GM21360 (cell line): ENCODE results near the gene STMN3.

Experiments
- ATAC-seq: cut with Tn5 transposase; IDR thresholded peaks from one replicate; pipeline ENCODE4 v1.9.1; 2021; ENCODE audit warnings: mild to moderate bottlenecking, moderate library complexity; ENCODE audit not compliant: unreplicated experiment

STMN3 gene

DNA sequence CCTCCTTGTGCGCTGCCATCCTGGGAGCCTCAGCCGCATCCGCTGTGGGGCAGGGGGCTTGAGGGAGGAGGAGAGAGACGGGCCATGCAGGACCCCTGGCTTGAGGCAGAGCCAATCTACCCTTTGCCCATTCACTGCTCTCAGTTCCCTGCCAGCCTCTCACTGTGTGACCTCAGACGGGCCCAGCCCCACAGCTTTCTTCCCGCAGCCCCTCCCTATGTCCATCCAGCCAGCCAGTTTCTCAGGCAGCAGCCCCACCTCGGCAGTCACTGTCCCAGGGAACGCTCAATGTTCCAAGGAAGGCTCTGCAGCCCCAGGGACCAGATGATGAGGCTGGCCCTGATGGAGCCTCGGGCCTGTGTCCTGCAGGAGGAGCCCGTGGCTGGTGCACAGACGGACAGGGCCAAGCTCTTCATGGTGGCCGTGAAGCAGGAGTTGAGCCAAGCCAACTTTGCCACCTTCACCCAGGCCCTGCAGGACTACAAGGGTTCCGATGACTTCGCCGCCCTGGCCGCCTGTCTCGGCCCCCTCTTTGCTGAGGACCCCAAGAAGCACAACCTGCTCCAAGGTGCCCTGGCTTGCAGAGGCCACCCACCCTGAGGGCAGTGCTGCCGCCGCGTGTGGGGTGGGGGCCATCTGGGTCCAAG, 39.3 kb upstream of the STMN3 start:
- no peak for ATAC-seq

DNA sequence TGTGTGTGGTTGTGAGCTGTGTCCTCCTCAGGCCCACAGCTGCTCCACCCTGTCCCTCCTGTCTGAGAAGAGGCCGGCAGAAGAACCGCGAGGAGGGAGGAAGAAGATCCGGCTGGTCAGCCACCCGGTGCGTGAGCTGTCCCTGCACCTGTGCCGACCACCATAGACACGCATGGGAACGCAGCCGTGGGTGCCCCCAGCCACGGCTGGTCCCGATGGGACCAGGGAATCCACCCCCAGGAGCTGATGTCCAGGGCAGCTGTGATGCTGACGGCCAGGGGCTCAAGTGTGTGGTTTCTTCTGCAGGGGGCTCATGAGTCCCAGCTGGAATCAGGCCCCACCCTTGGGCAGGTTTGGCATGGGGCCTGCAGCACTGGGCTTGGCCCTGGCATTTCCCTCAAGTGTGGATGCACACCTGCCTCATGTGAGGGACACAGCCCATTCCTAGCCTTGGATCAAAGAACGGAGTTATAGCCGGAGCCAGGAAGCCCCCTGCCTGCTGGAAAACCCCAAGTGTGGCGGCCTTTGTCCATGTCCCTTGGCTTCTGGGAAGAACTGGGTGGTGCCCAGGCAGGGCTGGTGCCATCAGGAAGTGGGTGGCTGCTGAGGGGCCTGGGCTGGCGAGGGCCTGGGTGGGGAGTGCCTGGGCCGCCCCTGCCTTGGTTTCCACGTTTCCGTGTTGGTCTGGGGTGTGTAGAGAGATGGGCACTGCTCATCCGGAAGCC, 38.6 kb upstream of the STMN3 start:
- no peak for ATAC-seq

DNA sequence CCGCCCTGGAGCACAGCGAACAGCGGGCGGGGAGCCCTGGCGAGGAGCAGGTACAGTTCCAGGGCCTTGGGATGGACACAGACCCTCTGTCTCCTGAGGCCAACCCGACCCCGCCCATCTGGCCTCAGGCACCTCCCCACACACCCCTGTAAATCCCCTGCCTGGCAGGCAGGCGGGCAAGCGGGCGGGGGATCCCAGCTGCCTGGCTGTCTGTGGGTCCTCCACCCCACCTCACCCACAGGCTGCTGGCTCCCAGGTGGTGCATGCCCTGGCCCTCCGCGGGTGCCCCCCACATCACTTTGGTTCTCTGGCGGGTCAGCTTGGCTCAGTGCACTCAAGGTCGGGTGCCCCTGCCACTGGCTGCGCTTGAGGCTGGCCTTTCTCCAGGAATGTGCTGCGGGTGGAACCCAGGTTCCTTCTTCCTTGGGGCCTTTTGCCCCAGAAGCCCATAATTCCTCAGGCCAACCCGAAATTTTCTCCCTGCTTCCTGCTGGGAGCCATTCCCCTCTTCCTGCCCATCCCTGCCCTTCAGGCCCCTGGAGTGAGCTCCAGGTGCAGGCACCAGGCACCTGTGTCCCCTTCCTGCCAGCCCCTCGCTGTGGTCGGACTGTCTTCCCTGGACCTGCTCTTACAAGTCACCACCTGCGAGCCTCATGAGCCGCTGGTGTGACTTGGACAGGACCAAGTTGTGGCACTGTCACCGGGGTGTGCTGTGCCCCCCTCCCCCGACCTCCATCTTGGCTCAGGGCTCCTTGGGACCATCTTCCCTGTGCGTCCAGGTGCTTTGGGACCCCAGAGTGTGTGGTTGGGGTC, 37.9 kb upstream of the STMN3 start:
- ATAC-seq, result no peak

GRCh38 chr20:63690003-63690897, 37.0 kb upstream of the STMN3 start:
- ATAC-seq, result no peak

DNA sequence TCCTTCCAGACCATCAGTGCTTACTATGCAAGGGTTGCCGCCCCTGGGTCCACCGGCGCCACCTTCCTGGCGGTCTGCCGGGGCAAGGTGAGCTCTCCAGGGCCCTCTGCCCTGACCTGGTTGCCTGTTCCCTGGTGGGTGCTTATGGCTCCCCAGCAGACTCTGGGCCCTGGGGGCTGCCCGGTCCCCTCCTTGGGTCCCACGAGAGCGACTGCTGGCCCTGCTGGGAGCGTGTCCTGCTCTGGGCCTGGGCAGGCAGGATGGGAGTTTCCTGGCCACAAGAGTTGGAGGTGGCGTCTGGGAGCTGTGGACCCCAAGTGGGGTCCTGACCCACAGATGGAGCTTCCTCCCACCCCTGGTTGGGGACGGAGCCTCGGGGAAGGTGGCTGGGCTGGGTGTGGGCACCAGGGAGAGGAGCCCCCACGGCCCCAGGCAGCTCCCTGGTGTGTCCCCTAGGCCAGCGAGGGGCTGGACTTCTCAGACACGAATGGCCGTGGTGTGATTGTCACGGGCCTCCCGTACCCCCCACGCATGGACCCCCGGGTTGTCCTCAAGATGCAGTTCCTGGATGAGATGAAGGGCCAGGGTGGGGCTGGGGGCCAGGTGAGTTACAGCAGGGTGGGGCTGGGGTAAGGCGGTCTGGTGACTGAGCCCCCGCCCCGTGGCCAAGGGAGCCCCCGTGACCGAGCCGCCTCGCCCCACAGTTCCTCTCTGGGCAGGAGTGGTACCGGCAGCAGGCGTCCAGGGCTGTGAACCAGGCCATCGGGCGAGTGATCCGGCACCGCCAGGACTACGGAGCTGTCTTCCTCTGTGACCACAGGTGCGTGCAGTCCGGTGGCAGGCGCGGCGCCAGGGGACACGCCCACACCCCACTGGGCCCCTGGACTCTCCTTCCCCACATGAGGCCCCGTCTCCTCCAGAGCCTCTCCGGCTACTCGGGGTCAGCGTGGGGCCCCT, 36.1 kb upstream of the STMN3 start:
- no peak for ATAC-seq

- ATAC-seq, result no peak
Observed at GRCh38 chr20:63688228-63689045, 35.2 kb upstream of the STMN3 start.

- no peak for ATAC-seq
Observed at GRCh38 chr20:63687419-63688178, 34.4 kb upstream of the STMN3 start.

- no peak for ATAC-seq
Observed at GRCh38 chr20:63686492-63687321, 33.5 kb upstream of the STMN3 start.

GRCh38 chr20:63686094-63686491, 32.9 kb upstream of the STMN3 start:
- ATAC-seq, result no peak

DNA sequence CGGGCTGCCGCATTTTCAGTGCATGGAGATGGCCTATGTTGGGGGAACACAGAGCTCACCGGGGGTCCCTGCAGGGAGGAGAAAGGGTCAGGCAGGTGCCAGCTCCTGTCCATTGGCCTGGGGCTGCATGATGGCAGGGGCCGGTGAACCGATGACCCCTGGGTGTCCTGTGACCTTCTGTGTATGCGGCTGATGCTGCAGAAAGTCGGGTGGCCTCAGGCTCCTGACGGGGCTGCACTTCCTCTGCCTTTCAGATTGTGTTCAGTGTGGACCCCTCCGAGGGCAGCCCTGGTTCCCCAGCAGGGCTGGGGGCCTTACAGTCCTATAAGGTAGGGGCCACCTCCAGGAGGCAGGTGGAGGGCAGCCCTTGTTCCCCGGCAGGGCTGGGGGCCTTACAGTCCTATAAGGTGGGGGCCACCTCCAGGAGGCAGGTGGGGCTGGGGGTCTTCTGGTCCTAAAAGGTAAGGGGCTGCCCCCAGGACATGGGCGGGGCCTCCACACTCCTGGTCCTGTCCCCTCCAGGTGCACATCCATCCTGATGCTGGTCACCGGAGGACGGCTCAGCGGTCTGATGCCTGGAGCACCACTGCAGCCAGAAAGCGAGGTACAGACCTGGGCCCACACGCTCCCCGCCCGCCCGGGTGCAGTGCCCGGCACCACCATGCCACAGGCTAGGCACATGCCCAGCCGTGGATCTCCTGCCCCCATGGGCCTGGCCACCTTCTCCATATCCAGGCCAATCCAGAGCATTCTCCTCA, 32.2 kb upstream of the STMN3 start:
- ATAC-seq, result no peak

DNA sequence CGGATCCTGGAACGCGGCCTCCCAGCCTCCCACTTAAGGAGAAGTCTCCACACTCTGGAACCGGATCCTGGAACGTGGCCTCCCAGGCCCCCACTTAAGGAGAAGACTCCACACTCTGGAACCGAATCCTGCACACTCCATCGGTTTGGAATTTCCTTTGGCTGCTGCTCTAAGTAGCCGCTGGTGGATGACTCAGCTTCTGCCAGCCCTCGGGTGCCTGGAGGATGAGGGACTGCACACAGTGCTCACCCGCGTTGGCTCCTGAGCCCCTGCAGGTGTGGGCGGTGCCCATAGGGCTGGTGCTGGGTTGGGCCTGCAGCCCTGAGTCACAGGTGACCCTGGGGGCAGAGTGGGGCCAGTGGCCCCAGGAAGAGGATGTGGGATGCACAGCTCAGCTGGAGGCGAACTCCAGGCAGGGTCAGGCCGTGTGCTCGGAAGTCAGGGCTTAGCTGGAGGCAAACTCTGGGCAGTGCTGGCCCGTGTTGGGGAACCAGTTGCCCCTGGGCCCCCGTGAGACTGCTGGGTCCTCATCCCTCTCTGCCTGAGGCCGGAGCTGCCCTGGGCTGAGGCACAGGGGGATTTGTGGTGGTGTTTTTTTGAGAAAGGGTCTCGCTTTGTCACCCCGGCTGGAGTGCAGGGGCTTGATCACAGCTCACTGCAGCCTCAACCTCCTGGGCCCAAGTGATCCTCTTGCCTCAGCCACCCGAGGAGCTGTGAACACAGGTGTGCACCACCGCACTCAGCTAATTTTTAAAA, 29.3 kb upstream of the STMN3 start:
- no peak for ATAC-seq

- no peak for ATAC-seq
Observed at GRCh38 chr20:63681609-63682142, 28.5 kb upstream of the STMN3 start.

GRCh38 chr20:63680857-63681608, 27.8 kb upstream of the STMN3 start:
- no peak for ATAC-seq

DNA sequence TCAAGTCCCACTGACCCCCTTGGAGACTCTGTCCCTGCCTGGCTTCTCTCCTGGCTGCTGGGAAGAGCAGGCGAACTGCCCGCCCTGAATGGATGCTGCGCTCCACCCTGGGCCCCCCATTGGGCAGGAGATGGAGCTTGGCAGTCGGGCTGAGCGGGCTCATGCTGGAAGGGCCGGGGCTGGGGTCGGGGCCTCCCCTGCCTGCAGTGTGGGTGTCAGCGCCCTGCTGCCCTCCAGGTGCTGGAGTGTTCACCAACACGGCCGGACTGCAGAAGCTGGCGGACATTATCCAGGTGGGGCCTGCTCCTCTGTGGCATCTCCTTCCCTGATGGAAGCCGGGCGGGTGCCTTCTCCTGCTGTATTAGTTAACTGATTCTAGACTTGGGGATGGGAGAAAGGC, 27.2 kb upstream of the STMN3 start:
- no peak for ATAC-seq

GRCh38 chr20:63679799-63680305, 26.6 kb upstream of the STMN3 start:
- ATAC-seq, result no peak
